Stimulated activated CD4-positive, alpha-beta T cell treated with anti-CD3 and anti-CD28 coated beads, TNF-alpha, amount 100 ng/mL, for 1 hour (primary cell): ENCODE measurements around the gene PIK3R5.

Experiments used
- DNase-seq, 3 donors: peaks; one replicate each; pipeline ENCODE4 v3.0.0-alpha.2; 2020; ENCODE audit warnings: low read depth in 3 of 3, low spot score in 1 of 3

The PIK3R5 gene

DNA sequence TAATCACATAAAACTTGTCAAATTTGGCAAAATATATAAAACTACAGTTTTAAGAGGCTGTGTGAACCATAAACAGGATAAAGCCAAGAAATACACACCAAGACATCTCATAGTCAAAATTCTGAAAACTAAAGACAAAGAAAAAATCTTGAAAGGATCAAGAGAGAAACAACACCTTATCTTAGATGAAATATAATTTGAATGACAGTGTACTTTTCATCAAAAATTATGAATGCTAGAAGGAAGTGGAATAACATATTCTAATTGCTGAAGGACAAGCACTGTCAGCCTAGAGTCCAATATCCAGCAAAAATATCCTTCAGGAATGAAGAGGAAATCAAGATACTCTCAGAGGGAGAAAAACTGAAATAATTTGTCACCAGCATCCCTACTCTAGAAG, 37.2 kb downstream of the PIK3R5 start:
- DNase-seq, result no peak

DNA sequence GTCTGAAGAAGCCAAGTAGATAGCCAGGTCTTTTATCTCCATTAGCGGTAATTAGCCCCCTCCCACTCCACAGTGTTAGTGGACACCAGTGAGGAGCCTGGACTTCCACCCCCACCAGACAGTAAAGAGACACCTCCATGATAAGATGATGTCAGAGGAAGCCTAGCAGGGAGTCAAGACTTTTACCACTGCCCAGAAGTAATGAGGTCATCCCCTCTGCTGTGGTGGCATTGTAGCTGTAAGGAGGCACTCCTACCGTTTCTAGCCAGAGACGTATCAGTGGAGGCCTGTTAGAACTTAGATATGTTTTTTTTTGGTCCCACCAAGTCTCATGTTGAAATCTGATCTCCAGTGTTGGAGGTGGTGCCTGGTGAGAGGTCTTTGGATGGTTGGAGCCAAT, 38.1 kb downstream of the PIK3R5 start:
- no peak for DNase-seq

DNA sequence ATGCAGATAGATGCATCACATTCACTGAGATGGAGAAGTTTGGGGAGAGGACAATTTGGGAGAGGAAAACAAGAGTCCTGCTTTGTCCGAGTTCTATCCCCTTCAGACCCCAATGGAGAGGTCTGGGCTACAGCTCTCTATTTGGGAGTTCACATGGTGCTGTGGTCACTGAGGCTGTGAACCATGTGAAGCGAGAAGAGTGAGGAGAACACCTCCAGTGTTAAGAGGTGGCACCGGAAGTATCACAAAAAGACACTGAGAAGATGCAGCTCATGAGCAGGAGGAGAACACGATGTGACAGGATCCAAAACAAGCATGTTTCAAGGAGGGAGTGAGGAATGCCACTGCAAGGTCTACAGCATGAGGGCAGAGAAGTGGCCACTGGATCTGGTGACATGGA, 39.7 kb downstream of the PIK3R5 start:
- no peak for DNase-seq

DNA sequence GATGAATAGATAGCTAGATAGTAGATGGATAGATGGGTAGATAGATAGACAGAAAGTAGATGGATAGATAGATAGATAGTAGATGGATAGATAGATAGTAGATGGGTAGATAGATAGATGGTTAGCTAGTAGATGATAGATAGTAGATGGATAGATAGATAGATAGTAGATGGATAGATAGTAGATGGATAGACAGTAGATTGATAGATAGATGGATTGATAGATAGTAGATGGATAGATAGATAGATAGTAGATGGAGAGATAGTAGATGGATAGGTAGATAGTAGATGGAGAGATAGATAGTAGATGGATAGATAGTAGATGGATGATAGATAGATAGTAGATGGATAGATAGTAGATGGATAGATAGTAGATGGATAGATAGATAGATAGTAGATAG, 40.4 kb downstream of the PIK3R5 start:
- no peak for DNase-seq

DNA sequence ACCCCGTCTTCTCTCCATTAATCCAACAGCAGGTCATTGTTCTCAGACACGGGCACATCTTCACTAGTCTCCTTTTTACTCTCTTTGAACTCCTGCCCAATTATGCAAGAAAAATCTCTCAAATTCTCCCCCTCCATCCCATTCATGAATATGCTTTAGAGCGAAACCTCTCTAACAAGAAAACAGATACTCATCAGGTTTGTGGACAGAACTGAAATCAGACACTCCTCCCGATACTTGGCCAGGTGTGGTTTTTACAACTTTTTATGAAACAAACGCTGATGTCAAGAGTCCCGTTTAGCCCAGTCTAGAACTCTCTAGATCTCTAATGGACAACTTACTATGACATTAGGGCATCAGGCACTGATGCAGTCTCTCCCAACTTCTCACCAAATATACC, 40.9 kb downstream of the PIK3R5 start:
- DNase-seq, result no peak

DNA sequence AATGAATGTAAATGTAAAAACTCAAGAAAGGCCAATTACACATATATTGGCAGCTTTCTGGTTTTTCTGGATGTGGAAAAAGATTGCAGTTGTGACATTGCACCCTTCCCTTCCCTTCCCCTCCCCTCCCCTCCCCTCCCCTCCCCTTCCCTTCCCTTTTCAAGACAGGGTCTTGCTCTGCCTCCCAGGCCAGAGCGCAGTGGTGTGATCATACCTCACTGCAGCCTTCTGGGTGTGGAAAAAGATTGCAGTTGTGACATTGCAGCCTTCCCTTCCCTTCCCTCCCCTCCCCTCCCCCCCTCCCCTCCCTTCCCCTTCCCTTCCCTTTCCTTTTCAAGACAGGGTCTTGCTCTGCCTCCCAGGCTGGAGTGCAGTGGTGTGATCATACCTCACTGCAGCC, 41.7 kb downstream of the PIK3R5 start:
- no peak for DNase-seq

DNA sequence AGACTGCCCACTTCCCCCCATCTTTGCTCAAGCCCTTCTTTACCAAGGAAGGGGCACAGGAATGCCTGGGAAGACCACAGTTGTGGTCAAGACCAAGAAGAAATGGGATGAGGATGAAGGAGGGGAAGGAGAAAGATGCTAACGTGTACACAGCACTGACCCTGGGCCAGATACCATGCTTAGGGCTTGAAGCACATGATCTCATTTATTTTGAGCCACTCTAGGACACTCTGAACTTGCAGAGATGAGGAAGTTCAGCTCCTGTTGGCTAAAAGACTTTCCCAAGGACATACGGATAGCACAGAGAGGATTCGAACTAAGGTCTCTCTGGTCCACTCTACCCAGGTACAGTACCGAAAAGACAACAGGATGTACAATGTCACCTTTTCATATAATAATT, 42.6 kb downstream of the PIK3R5 start:
- DNase-seq, result no peak

DNA sequence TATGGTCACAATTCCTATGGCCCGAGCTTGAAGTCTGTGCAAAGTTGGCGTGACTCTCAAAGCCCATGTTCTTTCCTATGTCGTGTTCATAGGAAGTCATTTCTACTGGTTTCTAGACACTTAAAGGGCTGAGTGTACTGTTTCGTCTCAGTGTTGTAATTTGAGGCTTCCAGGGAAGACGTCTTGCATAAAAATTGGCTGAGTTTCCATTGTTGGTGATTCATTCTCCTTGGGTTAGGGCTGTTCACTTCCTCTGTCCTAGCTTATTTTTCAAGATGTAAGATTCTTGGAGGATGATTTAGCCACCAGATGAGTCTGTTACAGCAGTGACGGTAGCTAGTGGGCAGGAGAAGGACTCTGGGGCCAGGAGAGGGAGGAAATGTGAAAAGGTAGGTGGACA, 43.1 kb downstream of the PIK3R5 start:
- no peak for DNase-seq

DNA sequence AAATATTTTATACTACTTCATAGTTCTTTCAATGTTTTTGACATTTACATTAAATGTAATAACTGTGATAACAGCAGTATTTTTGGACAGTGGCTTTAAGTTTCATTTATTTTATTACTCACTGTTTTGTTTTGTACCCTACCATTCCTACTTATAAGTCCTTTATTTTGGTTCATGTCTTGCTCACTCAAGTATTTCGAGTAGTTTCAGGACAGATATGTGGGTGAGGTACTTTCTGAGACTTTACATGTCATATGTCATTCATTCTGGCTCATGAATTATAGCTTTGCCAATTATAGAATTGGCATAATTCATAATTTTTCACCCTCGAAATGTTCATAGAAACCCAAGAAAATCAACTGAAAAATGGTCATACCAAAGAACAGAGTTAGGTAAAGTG, 44.4 kb downstream of the PIK3R5 start:
- no peak for DNase-seq

DNA sequence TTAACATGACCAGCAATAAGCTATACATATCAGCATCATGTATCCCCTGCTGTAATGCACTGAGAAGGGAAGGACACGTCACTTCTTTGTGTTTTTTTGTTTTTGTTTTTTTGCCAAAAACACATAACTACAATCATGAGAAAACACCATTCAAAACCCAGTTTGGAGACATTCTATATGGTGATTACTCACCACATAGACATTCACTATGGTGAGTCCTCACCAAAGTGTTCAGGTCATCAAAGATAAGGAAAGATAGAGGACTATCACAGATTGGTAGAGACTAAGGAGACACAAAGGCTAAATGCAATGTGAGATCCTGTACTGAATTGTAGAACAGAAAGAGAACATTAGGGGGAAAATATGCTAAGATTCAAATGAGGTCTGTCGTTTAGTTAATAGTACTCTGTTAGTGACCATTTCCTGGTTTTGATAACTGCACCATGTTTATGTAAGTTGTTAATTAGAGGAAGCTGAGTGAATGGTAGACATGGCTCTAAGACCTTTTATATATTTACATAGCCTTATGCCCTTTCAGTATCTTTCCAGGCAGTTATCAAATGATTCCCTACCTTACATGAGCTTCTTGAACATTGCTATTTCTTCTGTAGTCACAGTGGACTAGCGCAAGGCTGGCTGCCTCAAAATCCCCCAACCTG, 46.6 kb downstream of the PIK3R5 start:
- no peak for DNase-seq

DNA sequence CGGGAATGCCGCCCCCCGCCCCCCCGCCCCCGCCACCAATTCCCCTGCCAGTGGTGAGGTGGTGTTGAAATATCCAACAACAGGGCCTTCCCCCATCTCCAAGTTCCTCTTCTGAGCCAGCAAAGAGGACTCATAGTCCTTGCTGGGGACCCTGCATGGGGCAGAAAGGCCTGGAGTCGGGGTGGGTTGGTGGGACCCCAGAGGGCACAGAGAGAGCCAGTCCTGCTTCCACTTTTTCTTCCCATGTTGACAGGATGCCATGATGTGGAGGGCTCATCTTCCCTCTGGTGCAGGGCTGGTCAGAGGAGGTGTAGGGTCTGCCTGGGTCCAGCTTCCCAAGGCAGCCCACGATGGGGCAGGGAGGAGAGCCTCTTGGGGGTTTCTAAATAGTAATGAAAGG, 49.0 kb downstream of the PIK3R5 start:
- no peak for DNase-seq

DNA sequence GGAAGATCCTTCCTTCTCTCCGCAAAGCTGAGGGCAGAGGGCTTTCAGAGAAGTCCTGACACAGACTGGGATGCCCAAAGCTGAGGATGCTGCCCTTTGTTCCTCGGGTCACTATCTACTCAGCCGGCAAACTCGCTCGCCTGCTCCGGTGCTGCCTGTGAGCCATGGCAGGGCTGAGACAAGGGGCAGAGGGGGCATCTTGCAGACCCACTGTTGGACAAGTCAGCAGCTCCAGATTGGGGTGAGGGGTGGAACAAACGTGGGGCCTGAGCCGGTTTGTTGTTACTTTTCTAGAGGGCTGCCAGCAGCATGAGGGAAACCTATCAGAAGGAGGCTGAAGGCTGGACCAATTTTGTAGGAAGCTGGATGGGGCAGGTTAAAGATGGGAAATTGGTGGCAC, 51.0 kb downstream of the PIK3R5 start:
- DNase-seq, result no peak

DNA sequence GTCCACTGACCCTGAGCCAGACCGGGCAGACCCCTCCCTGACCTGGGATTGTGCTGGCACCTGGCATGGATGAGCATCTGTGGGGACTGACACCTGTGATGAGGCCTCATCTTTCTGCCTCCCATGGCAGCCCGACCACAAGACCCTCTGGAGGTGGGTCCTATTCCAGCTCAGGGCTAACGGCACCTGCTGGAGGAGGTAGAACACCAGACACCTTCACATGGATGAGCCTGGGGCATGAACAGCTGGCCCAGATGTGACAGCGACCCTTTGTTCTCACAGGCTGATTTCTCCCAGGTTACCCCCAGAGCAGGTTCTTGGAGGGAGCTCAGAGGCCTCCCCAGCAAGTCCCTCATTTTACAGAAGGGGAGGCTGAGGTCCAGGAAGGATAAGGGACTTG, 51.6 kb downstream of the PIK3R5 start:
- no peak for DNase-seq

DNA sequence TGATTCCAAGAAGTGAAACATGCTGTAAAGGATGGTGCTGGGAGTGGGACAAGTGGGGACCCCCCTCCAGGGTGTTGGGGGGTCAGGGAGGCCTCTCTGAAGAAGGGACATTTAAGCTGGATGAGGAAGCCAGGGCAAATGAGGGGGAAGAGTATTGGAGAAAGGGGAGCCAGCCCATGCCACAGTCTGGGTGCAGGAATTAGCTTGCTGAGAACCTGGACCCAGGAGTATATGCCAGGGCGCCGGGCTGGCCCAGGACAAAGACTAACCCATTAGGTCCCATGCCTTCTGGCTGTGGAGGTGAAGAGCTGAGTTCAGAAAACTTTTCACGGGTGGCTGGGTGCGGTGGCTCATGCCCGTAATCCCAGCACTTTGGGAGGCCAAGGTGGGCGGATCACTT, 52.4 kb downstream of the PIK3R5 start:
- DNase-seq, result no peak

DNA sequence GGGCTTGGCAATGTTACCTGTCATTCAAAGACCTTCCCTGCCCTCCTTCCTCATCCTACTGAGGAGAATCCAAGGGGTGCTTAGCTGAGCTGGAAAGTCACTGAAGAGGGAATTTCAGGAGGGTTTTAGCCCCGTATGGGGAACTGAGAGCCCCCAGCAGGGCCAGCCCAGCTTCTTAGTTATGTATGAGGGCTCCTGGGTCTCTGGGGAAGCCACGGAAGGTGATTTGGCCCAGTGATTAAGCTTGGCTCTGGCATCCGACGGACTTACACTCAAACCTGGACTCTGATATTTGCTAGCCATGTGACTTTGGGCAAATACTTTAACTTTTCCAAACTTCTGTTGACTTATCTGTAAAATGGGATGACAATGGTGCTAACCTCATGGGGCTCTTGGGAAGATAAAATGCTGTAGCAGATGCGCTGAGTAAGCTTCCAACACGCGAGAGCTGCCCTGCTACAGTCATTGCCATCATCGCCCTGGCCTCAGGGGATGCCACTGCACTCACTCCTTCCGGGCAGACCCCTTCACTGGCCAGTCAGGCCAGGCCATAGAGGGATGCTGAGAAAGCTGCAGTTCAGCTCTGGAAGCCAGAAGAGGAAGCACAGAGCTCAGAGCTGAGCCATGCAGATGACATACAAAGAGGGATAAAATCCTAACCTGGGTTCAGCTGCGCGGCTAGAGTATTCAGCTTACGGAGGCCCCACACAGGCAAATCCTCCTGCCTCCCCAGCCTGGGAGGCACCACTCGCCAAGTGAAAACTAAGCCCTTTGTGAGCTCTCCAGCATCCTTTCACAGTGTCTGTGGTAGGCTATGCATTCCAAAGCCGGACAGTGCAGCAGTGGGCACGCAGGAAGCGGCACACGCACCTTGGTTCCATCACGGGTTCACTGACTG, 53.2 kb downstream of the PIK3R5 start:
- DNase-seq, result no peak

DNA sequence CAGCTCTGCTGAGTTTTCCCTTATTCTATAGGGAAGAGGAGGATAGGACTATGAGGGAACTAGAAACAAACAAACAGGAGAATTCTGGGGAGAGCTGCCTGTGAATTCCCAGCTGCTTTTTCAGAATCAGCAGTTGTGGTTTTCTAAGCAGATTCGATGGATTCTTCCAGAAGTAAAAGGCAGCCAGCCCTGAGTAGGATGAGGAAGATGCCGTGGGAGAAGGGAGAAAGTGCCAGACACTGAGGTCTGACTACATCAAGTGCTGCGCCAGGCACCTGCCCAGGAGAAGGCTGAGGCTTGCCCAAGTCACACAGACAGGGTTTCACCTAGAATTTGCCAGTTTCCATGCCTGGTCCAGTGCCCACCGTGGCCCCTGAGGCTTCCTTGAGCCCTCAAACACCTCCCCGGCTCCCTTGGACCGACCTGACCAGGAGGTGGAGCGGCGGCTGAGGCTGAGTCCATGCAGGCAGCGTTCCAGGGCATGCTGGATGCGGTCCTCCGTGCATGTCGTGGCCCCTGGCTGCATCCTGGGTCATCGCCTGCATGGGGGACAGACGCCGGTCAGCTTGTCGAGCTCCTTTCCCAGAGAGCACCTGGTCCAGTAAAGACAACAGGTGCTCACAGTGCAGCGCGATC, 54.4 kb downstream of the PIK3R5 start:
- DNase-seq, result no peak

DNA sequence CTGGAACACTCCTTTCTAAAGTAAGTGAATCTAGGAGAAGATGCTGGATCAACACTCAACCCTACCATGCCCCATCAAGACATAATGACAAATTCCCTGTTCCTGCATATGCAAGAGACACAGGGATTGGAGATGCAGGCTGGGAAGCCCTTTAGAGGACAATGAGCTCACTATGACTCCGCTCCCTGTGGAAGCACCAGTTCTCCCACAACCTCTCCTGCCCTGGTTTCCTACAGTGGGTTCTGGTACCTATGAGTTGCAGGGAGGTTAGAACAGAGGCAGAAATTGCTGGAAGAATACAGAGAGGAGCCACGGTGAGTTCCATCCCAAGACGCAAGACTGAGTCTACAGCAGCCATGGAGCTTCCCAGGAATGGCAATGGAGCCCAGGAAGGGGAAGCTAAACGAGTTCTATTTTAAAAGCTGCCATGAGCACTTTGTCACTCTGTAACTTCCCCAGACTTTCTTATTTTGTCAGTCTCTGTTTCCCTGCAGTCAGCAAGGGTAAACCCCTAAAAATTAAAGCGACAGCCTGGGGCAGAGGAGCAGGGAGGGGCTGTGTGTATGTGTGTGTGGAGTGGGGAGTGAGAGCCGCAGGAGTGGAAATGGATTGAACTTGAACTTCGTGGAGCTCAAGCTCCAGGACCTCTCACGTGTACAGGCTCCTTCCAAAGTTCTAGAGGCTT, 55.8 kb downstream of the PIK3R5 start:
- no peak for DNase-seq

DNA sequence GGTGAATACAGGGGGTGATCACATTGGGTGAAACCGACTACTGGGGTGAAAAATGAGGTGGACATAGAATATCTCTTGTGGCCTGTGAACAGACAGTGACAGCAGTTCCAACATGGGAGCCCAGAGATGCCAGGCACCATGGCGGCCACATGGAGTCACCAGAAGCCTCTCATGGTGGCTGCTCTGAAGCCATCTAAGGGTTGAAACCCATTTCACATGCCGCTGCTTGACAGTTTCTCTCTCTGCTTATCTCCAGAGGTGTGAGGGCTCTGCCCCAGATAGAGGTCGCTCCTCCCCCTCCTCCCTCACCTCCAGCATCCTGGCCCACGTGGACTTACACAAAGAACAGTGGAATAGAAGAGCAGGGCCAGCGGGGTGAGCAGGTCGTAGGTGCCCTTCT, 60.2 kb downstream of the PIK3R5 start:
- DNase-seq, result no peak

DNA sequence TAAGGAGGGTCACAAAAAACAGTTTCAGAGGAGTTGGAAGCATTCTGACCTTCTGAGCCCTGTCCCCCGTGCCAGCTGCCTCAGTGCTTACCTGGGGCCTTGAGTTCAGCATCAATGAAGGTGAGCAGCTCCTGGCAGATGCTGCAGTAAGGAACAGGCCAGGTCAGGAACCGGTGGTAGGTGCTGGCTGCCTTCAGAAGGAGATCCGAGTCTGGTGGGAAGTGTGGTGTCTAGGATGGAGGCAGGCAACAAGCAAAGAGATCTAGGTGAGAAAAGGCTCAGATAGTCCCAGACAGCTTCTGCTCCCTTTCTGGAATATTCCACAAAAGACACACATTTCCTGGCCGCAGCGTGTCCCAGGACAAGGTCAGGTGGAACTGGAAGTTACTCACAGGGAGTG, 60.8 kb downstream of the PIK3R5 start:
- no peak for DNase-seq

DNA sequence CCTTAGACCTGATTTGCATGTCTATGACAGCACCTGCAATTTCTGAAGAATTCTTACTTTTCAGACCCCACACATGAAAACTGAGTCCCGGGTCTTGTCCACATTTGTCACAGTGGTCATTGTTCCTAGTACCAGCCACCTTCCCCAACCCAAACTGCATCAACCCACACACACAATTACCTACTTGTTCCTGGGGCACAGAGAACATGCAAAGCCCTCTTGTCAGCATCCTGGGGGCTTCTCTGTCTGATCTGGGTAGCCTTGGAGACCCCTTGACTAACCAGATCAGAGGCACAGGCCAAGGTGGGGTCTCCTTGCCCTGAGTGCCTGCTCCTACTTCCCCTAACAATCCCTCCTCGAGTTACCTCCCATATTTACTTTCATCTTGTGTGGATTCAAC, 61.3 kb downstream of the PIK3R5 start:
- no peak for DNase-seq

DNA sequence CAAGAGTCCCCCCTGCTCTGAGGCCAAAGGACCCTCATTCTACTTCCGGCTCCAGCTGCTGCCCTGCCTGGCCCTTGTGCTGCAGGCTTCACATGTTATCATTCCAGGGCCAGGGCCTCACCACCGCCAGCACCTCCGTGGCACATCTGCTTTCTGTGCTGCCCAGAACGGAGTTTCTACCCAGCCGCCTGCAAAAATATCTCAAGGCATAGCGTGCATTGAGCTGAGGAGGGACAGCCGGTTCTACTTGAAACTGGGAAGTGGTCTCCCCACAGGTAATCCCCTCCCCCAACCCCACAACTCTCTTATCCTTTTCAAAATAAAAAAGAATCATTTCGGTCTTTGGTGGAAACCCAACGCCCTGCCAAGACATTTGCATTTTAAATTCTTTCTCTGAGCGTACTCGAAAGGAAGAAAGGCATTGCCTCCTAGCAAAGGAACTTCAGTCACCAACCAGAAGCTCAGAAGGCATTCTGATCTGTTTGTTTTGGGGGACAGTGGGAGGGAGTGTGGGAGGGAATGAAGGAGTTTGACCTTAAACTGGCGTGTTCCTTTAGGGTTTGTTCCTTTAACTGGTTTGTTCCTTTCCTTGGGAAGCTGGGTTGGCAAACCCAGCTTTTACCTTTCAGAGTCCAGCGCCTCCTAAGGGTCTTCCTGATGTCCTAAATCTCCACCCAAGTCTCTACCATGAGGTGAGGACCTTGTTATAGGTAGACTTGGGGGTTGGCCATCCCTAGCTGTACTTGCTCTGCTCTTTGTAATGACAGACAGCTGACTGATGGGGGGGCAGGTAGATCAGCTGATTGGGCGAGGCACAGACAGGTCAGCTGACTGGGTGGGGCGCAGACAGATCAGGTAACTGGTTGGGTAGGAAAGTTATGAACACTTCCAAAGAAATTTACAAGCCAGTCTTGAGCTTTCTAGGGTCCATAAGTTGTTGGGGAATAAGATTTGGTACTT, 64.6 kb downstream of the PIK3R5 start:
- no peak for DNase-seq
